ENCODE measurements around the gene NFATC4. TPM values are rescaled to one million over a fixed set of nuclear protein-coding genes. Genes with fewer than 3 reads are reported as not detected.
A peak's percentile ranks its signal among the peaks of the same experiment; 100 is the strongest.

The NFATC4 gene
- total RNA-seq, 2 donors from 2014 or later, result 24.8 to 34.1 TPM

GRCh38 chr14:24362241-24362960 lies 5.6 kb upstream of the NFATC4 start:
- no peak overlapping the region for H3K27ac ChIP-seq (ENCODE audit: low read depth, low read length)
- TF ChIP-seq, protein P1, sequence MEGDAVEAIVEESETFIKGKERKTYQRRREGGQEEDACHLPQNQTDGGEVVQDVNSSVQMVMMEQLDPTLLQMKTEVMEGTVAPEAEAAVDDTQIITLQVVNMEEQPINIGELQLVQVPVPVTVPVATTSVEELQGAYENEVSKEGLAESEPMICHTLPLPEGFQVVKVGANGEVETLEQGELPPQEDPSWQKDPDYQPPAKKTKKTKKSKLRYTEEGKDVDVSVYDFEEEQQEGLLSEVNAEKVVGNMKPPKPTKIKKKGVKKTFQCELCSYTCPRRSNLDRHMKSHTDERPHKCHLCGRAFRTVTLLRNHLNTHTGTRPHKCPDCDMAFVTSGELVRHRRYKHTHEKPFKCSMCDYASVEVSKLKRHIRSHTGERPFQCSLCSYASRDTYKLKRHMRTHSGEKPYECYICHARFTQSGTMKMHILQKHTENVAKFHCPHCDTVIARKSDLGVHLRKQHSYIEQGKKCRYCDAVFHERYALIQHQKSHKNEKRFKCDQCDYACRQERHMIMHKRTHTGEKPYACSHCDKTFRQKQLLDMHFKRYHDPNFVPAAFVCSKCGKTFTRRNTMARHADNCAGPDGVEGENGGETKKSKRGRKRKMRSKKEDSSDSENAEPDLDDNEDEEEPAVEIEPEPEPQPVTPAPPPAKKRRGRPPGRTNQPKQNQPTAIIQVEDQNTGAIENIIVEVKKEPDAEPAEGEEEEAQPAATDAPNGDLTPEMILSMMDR (conservative IDR thresholded peaks at IDR 0.05), result no peak
- H3K9me3 ChIP-seq (ENCODE audit: control insufficient read depth, low read length), result peaks cover 8% of the 10 kb centered on the region
- Mint-ChIP-seq H3K4me1 (peaks cover 8% of the 10 kb centered on the region), H3K27ac (no peak overlapping the region), H3K9me3 (peaks cover 6% of the 10 kb centered on the region), H3K36me3 (ENCODE audit: low read depth) (no peaks in the 10 kb centered on the region), H3K4me3 (no peak overlapping the region), H3K27me3 (ENCODE audit: insufficient read depth) (peaks cover 62% of the 10 kb centered on the region)
- DNase-seq, result peak; percentile 14
- H3K4me1 ChIP-seq (ENCODE audit: control insufficient read depth, insufficient read depth, low read length), result no peaks in the 10 kb centered on the region
- peaks cover 44% of the 10 kb centered on the region for H3K27me3 ChIP-seq (ENCODE audit: control insufficient read depth, insufficient read depth, low read length, poor library complexity, severe bottlenecking)
- WGBS, 2 experiments (ENCODE audit: insufficient coverage in 1 of 2, insufficient read length in 1 of 2), result 21 to 33% methylated on average over 1 of the region's 2 CpGs
- no peaks in the 10 kb centered on the region for H3K36me3 ChIP-seq (ENCODE audit: control insufficient read depth, insufficient read depth, low read length)
- H3K9ac ChIP-seq (ENCODE audit: extremely low read depth, low read length, poor library complexity, severe bottlenecking), result no peak overlapping the region
- no peak overlapping the region for H3K4me3 ChIP-seq (ENCODE audit: low read length)

GRCh38 chr14:24363401-24363800 lies 4.6 kb upstream of the NFATC4 start:
- no peaks in the 10 kb centered on the region for H3K4me1 ChIP-seq (ENCODE audit: control insufficient read depth, insufficient read depth, low read length)
- H3K36me3 ChIP-seq (ENCODE audit: control insufficient read depth, insufficient read depth, low read length), result no peaks in the 10 kb centered on the region
- Mint-ChIP-seq H3K27me3 (ENCODE audit: insufficient read depth) (peaks cover 52% of the 10 kb centered on the region), H3K27ac (no peak overlapping the region), H3K4me3 (no peak overlapping the region), H3K9me3 (peaks cover 6% of the 10 kb centered on the region), H3K4me1 (peaks cover 8% of the 10 kb centered on the region), H3K36me3 (ENCODE audit: low read depth) (no peaks in the 10 kb centered on the region)
- DNase-seq, result no peak
- TF ChIP-seq, protein P1 (conservative IDR thresholded peaks at IDR 0.05), result no peak
- H3K4me3 ChIP-seq (ENCODE audit: low read length), result no peak overlapping the region
- peaks cover 39% of the 10 kb centered on the region for H3K27me3 ChIP-seq (ENCODE audit: control insufficient read depth, insufficient read depth, low read length, poor library complexity, severe bottlenecking)
- peaks cover 8% of the 10 kb centered on the region for H3K9me3 ChIP-seq (ENCODE audit: control insufficient read depth, low read length)
- WGBS, 2 experiments (ENCODE audit: insufficient coverage in 1 of 2, insufficient read length in 1 of 2), result 89 to 91% methylated on average over 5 of the region's 5 CpGs
- no peak overlapping the region for H3K27ac ChIP-seq (ENCODE audit: low read depth, low read length)
- no peak overlapping the region for H3K9ac ChIP-seq (ENCODE audit: extremely low read depth, low read length, poor library complexity, severe bottlenecking)

DNA sequence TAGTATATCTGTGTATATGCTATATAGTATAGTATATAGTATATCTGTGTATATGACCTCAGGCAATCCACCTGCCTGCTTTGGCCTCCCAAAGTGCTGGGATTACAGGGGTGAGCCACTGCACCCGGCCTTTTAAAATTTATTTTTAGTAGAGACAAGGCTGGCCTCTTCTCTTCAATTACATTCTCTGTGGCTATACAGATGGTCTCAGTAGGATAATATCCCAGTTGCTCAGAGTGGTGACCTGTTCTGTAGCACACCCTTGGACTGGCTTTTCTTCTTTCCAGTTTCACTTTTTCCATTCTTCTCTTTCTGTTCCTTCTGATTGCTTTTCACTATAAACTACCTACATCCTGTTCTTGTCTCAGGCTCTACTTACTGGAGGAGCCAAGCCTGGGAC lies 3.1 kb upstream of the NFATC4 start:
- Histone ChIP-seq H3K27ac (ENCODE audit: low read depth, low read length) (no peak overlapping the region), H3K27me3 (ENCODE audit: control insufficient read depth, insufficient read depth, low read length, poor library complexity, severe bottlenecking) (peaks cover 34% of the 10 kb centered on the region), H3K9me3 (ENCODE audit: control insufficient read depth, low read length) (peaks cover 4% of the 10 kb centered on the region), H3K9ac (ENCODE audit: extremely low read depth, low read length, poor library complexity, severe bottlenecking) (no peak overlapping the region), H3K4me3 (ENCODE audit: low read length) (no peak overlapping the region), H3K4me1 (ENCODE audit: control insufficient read depth, insufficient read depth, low read length) (no peaks in the 10 kb centered on the region), H3K36me3 (ENCODE audit: control insufficient read depth, insufficient read depth, low read length) (no peaks in the 10 kb centered on the region)
- no peaks in the 10 kb centered on the region for H3K36me3 Mint-ChIP-seq (ENCODE audit: low read depth)
- peaks cover 43% of the 10 kb centered on the region for H3K27me3 Mint-ChIP-seq (ENCODE audit: insufficient read depth)
- WGBS, 2 experiments (ENCODE audit: insufficient coverage in 1 of 2, insufficient read length in 1 of 2), result 100% methylated on average over 1 of the region's 1 CpG; no CpG with 5 or more reads in 1 of the 2 experiments
- no peak overlapping the region for H3K27ac Mint-ChIP-seq
- peak; percentile 23 for DNase-seq
- H3K4me3 Mint-ChIP-seq, result no peak overlapping the region
- TF ChIP-seq, protein P1 (conservative IDR thresholded peaks at IDR 0.05), result no peak
- H3K4me1 Mint-ChIP-seq, result peaks cover 8% of the 10 kb centered on the region
- peaks cover 6% of the 10 kb centered on the region for H3K9me3 Mint-ChIP-seq
